HG03280 (cell line): ENCODE results near the gene COIL.

Experiments used
- ATAC-seq: cut with Tn5 transposase; IDR thresholded peaks from one replicate; pipeline ENCODE4 v1.9.1; 2021; ENCODE audit warnings: mild to moderate bottlenecking, moderate library complexity; ENCODE audit not compliant: unreplicated experiment

Gene COIL

DNA sequence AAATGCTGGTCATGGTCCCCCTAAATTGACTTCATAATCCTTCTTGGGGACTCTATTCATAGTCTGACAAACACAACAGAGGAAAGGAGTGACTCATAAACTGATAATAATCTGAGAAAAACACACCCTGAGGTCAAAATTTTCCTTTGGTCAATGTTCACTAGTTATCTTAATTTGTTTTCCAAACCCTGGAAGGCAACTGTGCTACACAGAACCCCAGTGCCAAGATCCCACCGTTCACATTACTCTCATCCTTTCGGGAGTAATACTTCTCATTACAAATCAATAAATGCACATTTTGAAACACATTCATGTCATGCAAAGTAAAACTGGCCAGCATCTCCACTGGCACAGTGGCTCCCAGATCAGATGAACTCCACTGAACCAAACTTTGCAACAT is 23.2 kb downstream of the COIL start:
- no peak for ATAC-seq

GRCh38 chr17:56936697-56937322 is 24.0 kb downstream of the COIL start:
- ATAC-seq, result no peak

DNA sequence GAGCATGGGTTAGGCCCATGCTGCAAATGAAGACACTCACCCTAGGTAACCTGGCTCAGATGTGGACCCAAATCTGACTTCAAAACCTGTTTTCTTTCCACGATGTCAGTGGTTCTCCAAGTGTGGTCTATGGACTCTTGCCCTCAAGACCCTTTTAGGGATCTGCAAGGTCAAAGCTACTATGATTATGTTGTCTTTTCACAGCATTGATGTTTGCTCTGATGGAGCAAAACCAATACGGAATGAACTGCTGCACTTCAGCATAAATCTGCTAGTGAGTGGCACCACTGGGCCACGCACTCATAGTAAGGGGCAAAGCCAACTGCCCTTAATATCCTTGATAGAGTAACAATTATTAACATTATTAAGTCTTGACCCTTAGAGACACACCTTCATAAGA is 25.4 kb downstream of the COIL start:
- ATAC-seq, result no peak

DNA sequence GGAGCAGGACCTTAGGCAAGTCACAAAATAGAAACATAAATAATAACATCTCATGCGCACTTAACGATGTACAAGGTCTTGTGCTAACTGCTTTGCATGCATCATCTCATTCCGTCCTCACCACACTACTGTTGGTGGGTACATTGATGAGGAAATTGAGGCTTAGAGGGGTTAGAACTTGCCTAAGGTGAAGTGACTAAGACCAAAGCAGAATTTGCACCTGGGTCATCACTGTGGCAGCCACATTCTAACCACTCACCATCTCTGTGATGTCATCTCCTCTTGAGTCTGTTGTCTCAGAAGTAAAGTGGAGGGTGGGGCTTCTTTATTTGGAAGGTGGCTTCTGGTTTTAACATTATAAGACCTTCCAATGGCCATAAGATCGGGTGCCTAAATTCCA is 26.6 kb downstream of the COIL start:
- ATAC-seq, result no peak

GRCh38 chr17:56933868-56934267 is 27.0 kb downstream of the COIL start:
- ATAC-seq, result no peak

DNA sequence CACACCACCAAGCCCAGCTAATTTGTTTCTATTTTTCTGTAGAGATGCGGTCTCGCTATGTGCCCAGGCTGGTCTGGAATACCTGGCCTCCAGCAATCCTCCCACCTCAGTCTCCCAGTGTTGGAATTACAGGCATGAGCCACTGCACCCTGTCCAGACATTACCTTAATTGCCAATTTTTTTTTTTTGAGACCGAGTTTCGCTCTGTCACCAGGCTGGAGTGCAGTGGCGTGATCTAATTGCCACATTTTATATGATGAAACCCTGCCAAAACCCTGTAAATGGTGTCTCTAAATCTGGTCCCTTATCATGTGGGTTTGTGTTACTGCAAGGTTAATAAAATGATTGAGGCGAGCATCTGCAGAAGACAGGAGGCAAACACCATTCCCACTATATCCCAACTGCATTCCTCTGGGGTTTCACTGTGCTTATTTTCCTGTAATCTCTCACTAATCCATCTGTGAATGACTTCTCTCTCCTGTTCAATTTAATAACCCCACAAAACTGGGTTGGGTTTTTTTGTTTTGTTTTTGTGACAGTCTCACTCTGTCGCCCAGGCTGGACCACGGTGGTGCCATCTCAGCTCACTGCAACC is 27.6 kb downstream of the COIL start:
- no peak for ATAC-seq

- ATAC-seq, result no peak
These were observed 30.0 kb downstream of the COIL start for GRCh38 chr17:56930739-56931337.

DNA sequence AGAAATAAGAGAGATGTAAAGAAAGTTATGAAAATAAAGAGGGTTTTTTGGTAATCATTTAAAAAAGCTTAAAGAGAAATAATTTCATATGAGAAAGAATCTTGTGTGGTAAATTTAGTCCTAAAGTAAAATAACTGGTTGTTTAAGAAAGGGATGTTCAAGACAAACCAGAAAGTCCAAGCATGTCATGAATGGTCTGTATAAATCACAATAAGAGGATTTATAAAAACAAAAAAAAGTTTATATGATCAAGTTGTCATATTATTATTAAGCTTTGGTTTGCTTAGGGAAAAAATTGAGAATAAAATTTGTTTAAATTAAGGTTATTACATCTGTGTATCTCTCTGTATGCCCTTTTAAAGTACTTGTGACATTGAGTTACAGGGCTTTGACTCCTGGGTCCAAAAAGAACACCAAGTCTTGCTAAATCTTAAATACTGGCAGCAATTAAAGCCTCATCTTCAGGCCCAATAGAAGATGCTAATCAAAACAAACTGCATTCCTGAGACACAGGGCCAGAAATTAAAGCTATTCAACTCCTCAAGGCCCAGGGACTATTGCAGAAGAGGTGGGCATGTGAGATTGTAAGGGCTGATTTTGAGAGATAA is 31.4 kb downstream of the COIL start:
- no peak for ATAC-seq

DNA sequence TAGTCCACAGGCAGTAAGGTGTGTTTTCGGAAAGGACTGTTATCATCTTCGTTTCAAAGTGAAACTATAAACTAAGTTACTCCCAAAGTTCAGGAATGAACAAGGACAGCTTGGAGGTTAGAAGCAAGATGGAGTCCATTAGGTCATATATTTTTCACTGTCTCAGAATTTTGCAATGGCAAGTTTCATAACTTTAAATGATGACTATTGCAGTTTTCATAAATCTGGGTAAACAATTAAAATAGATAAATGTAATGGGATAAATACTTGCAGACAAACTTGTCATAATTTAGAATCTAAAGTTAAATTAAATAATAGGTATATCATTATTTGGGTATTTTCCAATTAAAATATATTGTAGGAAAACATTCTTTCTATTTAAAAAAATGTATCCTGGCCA is 32.3 kb downstream of the COIL start:
- ATAC-seq, result no peak

- ATAC-seq, result no peak
These were observed 34.1 kb downstream of the COIL start for GRCh38 chr17:56926704-56927103.

DNA sequence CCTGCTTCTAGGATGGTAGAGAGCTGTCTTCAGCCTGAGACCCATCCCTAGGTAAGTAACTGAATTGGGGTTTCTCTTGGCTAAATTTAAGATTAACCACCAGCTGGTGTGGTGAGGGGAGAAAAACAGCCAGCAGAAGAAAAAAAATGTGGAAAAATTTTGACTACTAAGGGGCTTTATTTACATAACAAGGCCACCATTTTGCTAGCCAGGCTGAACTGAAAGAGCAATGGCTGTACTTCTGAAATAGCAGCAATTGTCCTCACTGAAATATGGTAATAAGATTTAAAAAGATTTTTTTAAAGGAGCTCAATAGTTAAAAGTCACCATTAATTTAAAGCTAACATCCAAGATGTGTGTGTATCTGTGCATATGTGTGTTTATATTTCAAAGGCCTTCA is 34.6 kb downstream of the COIL start:
- ATAC-seq, result no peak

GRCh38 chr17:56925088-56925487 is 35.8 kb downstream of the COIL start:
- no peak for ATAC-seq

GRCh38 chr17:56919717-56920116 is 41.1 kb downstream of the COIL start:
- ATAC-seq, result no peak

GRCh38 chr17:56918916-56919315 is 41.9 kb downstream of the COIL start:
- ATAC-seq, result no peak

DNA sequence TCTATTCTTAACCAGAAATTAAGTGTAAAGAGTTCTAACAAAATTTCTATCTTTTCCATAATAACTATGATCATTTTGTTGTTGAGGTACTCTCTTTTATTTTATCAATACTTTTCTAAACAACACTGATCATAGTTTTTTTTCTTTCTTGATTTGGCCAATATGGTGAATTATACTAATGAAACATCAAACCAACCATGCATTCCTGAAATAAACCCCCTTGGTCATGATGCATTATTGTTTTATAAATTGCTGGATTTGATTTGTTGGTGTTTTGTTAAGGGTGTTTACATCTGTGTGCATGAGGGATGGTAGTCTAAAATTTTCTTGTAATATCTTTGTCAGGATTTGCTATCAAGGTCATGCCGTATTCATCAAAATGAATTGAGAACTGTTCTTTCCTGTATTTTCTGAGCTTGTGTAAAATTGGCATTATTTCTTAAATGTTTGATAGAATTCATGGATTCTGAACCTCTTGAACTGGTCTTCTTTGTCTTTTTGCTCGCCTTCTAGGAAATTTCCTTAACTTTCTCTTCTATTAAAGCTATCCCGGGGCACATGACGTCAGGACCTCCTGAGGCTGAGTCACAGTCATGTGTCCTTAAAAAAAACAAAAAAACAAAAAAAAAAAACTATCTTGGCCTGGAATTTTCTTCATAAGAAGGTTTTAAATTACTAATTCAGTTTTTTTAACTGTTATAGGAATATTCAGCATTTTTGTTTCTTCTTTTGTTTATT is 43.1 kb downstream of the COIL start:
- no peak for ATAC-seq

DNA sequence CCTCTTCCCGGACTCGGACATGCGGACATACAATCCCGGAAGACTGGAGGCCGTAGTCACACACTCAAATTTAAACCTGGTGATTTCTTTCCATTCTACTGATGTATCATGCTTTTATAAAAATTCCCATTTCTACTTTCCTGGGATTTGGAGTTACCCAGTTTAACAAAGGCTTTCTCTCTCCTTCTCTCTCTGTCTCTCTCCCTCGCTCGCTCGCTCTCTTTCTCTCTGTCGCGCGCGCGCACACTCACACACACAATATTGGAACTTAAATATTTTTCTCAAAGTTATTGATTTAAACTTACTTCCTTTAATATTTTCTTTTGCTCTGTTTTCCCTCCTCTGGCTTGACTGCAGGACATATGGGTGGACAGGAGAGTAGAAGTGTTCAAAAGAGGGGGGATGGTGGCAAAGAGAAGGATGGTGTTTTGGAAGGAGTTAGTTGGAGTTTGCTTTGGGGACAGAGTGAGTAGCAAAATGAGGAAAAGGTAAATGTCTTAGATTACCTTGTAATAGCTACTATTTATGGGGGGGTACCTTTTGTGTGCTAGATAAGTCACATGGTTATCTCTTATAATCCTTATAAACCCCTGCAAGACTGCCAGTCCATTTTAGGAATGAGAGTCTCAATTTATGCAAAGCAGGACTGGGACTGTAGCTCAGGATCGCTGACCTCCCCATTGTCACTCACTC is 46.1 kb downstream of the COIL start:
- no peak for ATAC-seq

- peak; percentile 72 for ATAC-seq
These were observed 46.8 kb downstream of the COIL start, which contains the start of gene TRIM25 for GRCh38 chr17:56913867-56914580. TSS of gene TRIM25 (minus strand) at chr17:56914049. CDS start at chr17:56913988, 61 bp downstream.

- ATAC-seq, result peak; percentile 37
These were observed 47.4 kb downstream of the COIL start for GRCh38 chr17:56913353-56913866.

DNA sequence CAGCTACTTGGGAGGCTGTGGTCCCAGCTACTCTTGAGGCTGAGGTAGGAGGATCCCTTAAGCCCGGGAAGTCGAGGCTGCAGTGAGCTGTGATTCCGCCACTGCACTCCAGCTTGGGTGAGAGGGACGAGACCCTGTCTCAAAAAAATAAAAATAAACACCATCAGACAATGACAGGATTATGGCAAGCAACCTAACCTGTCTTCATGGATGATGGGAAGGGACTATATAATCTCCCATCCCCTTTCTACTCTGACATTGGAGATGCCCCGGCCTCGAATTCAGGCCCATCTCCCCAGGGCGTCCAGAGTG is 47.9 kb downstream of the COIL start:
- no peak for ATAC-seq
